HepG2 (cell line): ENCODE data around the gene ZNF148. TPM values are rescaled to one million over a fixed set of nuclear protein-coding genes. Genes with fewer than 3 reads are reported as not detected.
A peak's percentile ranks its signal among the peaks of the same experiment; 100 is the strongest.

Experiments used
- ATAC-seq: fragments of 200-7000 bp; cut with Tn5 transposase; 3 replicates; pipeline ENCODE4 v1.9.1; 2020; ENCODE audit warnings: mild to moderate bottlenecking, moderate library complexity
- BruUV-seq: library from RNA; stranded (reverse); fragments of 400-500 nt; replicated peaks from 2 replicates; lab custom pipeline; 2021; lab: Mats Ljungman, UMichigan
- CTCF ChIA-PET: fragments of 300-600 bp; formaldehyde crosslinking; extraction: SDS; loops from one replicate; lab custom pipeline; 2021; ENCODE audit warnings: low total read pairs, inconsistent platforms, low intra/inter-chr PET ratio; lab: Yijun Ruan, JAX
- POLR2A ChIA-PET: fragments of 350-600 bp; sonication (Branson Sonifier 250); formaldehyde crosslinking; loops from one replicate; lab custom pipeline; 2020; ENCODE audit warnings: antibody characterized with exemption, inconsistent platforms; lab: Yijun Ruan, JAX
- DNase-seq: peaks from one replicate; pipeline ENCODE4 v3.0.0-alpha.2; 2015; ENCODE audit warnings: low spot score
- FAIRE-seq: peaks from 3 replicates; lab custom pipeline; 2011; peaks lifted over from hg19 to GRCh38; lab: Jason Lieb, UNC
- H2AFZ ChIP-seq: one replicate; pipeline ENCODE4 v1.6.1; 2011; ENCODE audit warnings: low read length, inconsistent platforms
- H3K27ac ChIP-seq: fragments of 300-600 bp; 3 replicates; pipeline ENCODE4 v1.8.0; 2011; ENCODE audit warnings: mixed run types, mild to moderate bottlenecking, mixed read lengths, low read length, inconsistent platforms; ENCODE audit not compliant: insufficient read depth; ENCODE audit errors: extremely low read length
- H3K27me3 ChIP-seq, 2 experiments: fragments of 200-600 bp in 1 of 2; 2 replicates in 1 of 2; 3 replicates in 1 of 2; pipeline versions ENCODE4 v1.6.0 to v1.8.0; 2011; ENCODE audit warnings: low read length in 2 of 2, mild to moderate bottlenecking in 2 of 2, moderate library complexity in 2 of 2, inconsistent platforms in 1 of 2; ENCODE audit not compliant: insufficient read depth in 2 of 2, control insufficient read depth in 1 of 2
- H3K36me3 ChIP-seq, 2 experiments: fragments of 200-600 bp in 1 of 2; replicated peaks in 1 of 2; 2 replicates in 1 of 2; 3 replicates in 1 of 2; pipeline versions ENCODE4 v1.5.1 to v1.8.0; 2011; ENCODE audit warnings: low read length in 2 of 2, inconsistent platforms in 1 of 2; ENCODE audit not compliant: insufficient read depth in 2 of 2, control insufficient read depth in 1 of 2
- H3K4me1 ChIP-seq: 2 replicates; pipeline ENCODE4 v1.5.1; 2012; ENCODE audit warnings: low read length, inconsistent platforms; ENCODE audit not compliant: insufficient read depth
- H3K4me2 ChIP-seq: 2 replicates; pipeline ENCODE4 v1.6.0; 2011; ENCODE audit warnings: low read depth, low read length, inconsistent platforms
- H3K4me3 ChIP-seq, 3 experiments: fragments of 200-600 bp in 1 of 3; sonication (generic), shearing (Covaris generic) in 1 of 3; replicated peaks in 1 of 3; 2 replicates each; pipeline ENCODE4 v1.5.1; 2011 to 2016; ENCODE audit warnings: low read length in 3 of 3, inconsistent platforms in 2 of 3, low read depth in 2 of 3, mild to moderate bottlenecking in 2 of 3, control low read depth in 1 of 3, mixed read lengths in 1 of 3; ENCODE audit not compliant: insufficient read depth in 1 of 3
- H3K79me2 ChIP-seq: one replicate; pipeline ENCODE4 v1.6.1; 2011; ENCODE audit warnings: low read length, inconsistent platforms; ENCODE audit not compliant: insufficient read depth
- H3K9ac ChIP-seq: 2 replicates; pipeline ENCODE4 v1.6.0; 2011; ENCODE audit warnings: mild to moderate bottlenecking, low read depth, low read length, inconsistent platforms; ENCODE audit not compliant: insufficient read depth
- H3K9me3 ChIP-seq: 2 replicates; pipeline ENCODE4 v1.5.1; 2012; ENCODE audit warnings: mild to moderate bottlenecking, low read length
- H4K20me1 ChIP-seq: 2 replicates; pipeline ENCODE4 v1.6.0; 2011; ENCODE audit warnings: inconsistent platforms, mild to moderate bottlenecking, low read length, moderate library complexity; ENCODE audit not compliant: insufficient read depth
- HNF1A ChIP-seq, 2 experiments: sonication (generic) in 1 of 2; formaldehyde crosslinking in 1 of 2; IDR thresholded peaks; 2 replicates each; pipeline versions ENCODE4 v1.4.0 to v1.6.1; 2016 to 2020; ENCODE audit warnings: borderline replicate concordance in 1 of 2, low read depth in 1 of 2, mild to moderate bottlenecking in 1 of 2, missing genetic modification reagents in 1 of 2
- MXD3 ChIP-seq: IDR thresholded peaks from 2 replicates; pipeline ENCODE4 v1.6.1; 2016; ENCODE audit warnings: mild to moderate bottlenecking, missing biosample characterization, missing genetic modification reagents
- NONO ChIP-seq, 2 experiments: fragments of 450-650 bp in 1 of 2; sonication (generic) in 1 of 2; formaldehyde crosslinking in 1 of 2; IDR thresholded peaks in 1 of 2; conservative IDR thresholded peaks in 1 of 2; 2 replicates each; pipeline versions ENCODE4 v1.6.1 to v1.8.0; 2017 to 2022; ENCODE audit warnings: mild to moderate bottlenecking in 1 of 2, missing genetic modification reagents in 1 of 2, moderate library complexity in 1 of 2
- RFX1 ChIP-seq: fragments of 450-650 bp; IDR thresholded peaks from 2 replicates; pipeline ENCODE4 v1.6.1; 2017
- ZNF207 ChIP-seq: fragments of 450-650 bp; IDR thresholded peaks from 2 replicates; pipeline ENCODE4 v1.6.1; 2016; ENCODE audit warnings: antibody characterized with exemption, borderline replicate concordance
- ZNF430 ChIP-seq: sonication (generic); formaldehyde crosslinking; IDR thresholded peaks from 2 replicates; pipeline ENCODE4 v1.9.0; 2021; ENCODE audit warnings: mild to moderate bottlenecking, missing genetic modification reagents
- ZNF564 ChIP-seq: sonication (generic); formaldehyde crosslinking; IDR thresholded peaks from 2 replicates; pipeline ENCODE4 v1.8.1; 2023; ENCODE audit warnings: mild to moderate bottlenecking, missing genetic modification reagents
- WGBS: methylation state at CpG from one replicate; pipeline ENCODE4 v1.1.6; 2017; ENCODE audit warnings: low lambda C conversion rate; 5-methylcytosine and 5-hydroxymethylcytosine counted together
- in situ Hi-C: cut with HindIII; loops from 2 replicates; pipeline ENCODE4 v1.10.0; 2017; ENCODE audit warnings: low pct_unique_long_range_greater_than_20kb; ENCODE audit not compliant: extremely low pct_ligation_motif_present
- intact Hi-C: fragments of 100-400 bp; cut with micrococcal nuclease; formaldehyde crosslinking; loops from one replicate; pipeline ENCODE4 v1.10.0; 2022; ENCODE audit not compliant: unreplicated experiment
- polyA plus RNA-seq, 8 experiments: library from polyadenylated mRNA; depleted of rRNA in 3 of 8; stranded (reverse) in 7 of 8; unstranded in 1 of 8; fragments of >200 nt; fragmentation: Illumina TruSeq in 4 of 8; extraction: Trizol in 4 of 8; gene quantifications; 2 replicates each; pipeline versions ENCODE4 v1.2.1 to v1.2.3, GENCODE V29; 2011 to 2016; ENCODE audit warnings: low read depth in 4 of 8, missing spikeins in 1 of 8, mixed read lengths in 1 of 8; ENCODE audit not compliant: insufficient read depth in 1 of 8
- total RNA-seq, 5 experiments: library from RNA; depleted of rRNA; stranded (reverse); fragments of >200 nt; fragmentation: Illumina TruSeq; extraction: Trizol; gene quantifications; 2 replicates each; pipeline ENCODE4 v1.2.3, GENCODE V29; 2016; ENCODE audit warnings: low read depth in 1 of 5

Gene ZNF148
- total and polyA plus RNA-seq, 2 of the 13 experiments (the other 11 are each of a cell fraction or from before 2014, with no cell fraction given), result 10.6 to 36.1 TPM

- H3K79me2 ChIP-seq, result peaks cover 97% of the 10 kb centered on the region
- ATAC-seq (no peak), FAIRE-seq (no peak), DNase-seq (no peak)
- WGBS, result 87% methylated on average over 11 of the region's 11 CpGs
- no peaks in the 10 kb centered on the region for H3K36me3 ChIP-seq
- ChIA-PET CTCF (no interaction called here), POLR2A (interaction anchor here (2.2 kb wide), 1 partner anchor 18 kb away, joined by 19 read pairs; the partner anchor contains the start of gene ZNF148)
- peak overlapping the region; percentile 83 for H3K9ac ChIP-seq
- in situ Hi-C loops (no loop called here), intact Hi-C loops (no loop called here)
- no peaks in the 10 kb centered on the region for H3K9me3 ChIP-seq
- H3K4me1 ChIP-seq, result peaks cover 34% of the 10 kb centered on the region
- 0 out of 2 replicates have a peak, but pooled peaks cover 2% of the 10 kb centered on the region for H4K20me1 ChIP-seq
- H3K27me3 ChIP-seq, result no peaks in the 10 kb centered on the region
- peak overlapping the region; percentile 74 for H3K27ac ChIP-seq
- peak; percentile 1; the same call in 1 of the 2 replicates for TF ChIP-seq ZNF430 (CRISPR knock-in tag)
- TF ChIP-seq RFX1, result no peak
- TF ChIP-seq ZNF564 (CRISPR knock-in tag), result peak; percentile 15; the same call in 1 of the 2 replicates
- H3K4me2 ChIP-seq, result peak overlapping the region; percentile 82
- BruUV-seq, result no TSS peak
- peak overlapping the region; percentile 69 to 88 (median 83); a peak in 5 of 6 replicates for H3K4me3 ChIP-seq
- no peak overlapping the region for H2AFZ ChIP-seq
Observed at GRCh38 chr3:125357837-125358236, 17.3 kb downstream of the ZNF148 start.

GRCh38 chr3:125357032-125357658 is 18.0 kb downstream of the ZNF148 start:
- Histone ChIP-seq H3K79me2 (peaks cover 97% of the 10 kb centered on the region), H4K20me1 (peaks cover 3% of the 10 kb centered on the region; the same call in 1 of the 2 replicates), H3K36me3 (no peaks in the 10 kb centered on the region), H3K4me3 (peak overlapping the region; percentile 69 to 88 (median 83)), H3K27ac (peak overlapping the region; percentile 74), H3K9me3 (no peaks in the 10 kb centered on the region), H3K9ac (peak overlapping the region; percentile 83), H3K4me1 (peaks cover 41% of the 10 kb centered on the region), H3K27me3 (no peaks in the 10 kb centered on the region), H3K4me2 (peak overlapping the region; percentile 82), H2AFZ (no peak overlapping the region)
- no peak for FAIRE-seq
- no TSS peak for BruUV-seq
- ATAC-seq, result peak; percentile 98
- 1% methylated on average over 25 of the region's 52 CpGs for WGBS
- in situ Hi-C loops, result no loop called here
- ChIA-PET CTCF (no interaction called here), POLR2A (interaction anchor here (0.5 to 2.2 kb wide), 5 partner anchors 18 to 150 kb away, joined by 3 to 19 read pairs (median 4); partner anchors contain the start of gene ZNF148)
- DNase-seq, result peak; percentile 58
- intact Hi-C loops, result no loop called here
- 0 out of 2 replicates have a peak, but pooled peaks have one; percentile 36 for TF ChIP-seq MXD3 (CRISPR knock-in tag)
- TF ChIP-seq HNF1A (IDR thresholded peaks at IDR 0.05; ENCODE audit: low read depth), result no peak
- no peak for TF ChIP-seq HNF1A (CRISPR knock-in tag; IDR thresholded peaks at IDR 0.05; ENCODE audit: borderline replicate concordance)
- no peak for TF ChIP-seq ZNF207
- TF ChIP-seq NONO (IDR thresholded peaks at IDR 0.05), result no peak
- peak; percentile 54; the same call in 1 of the 2 replicates for TF ChIP-seq NONO (CRISPR knock-in tag; conservative IDR thresholded peaks at IDR 0.05)
